ENCODE results near the gene SIK2. TPM values are rescaled to one million over a fixed set of nuclear protein-coding genes. Genes with fewer than 3 reads are reported as not detected.

Gene SIK2
- total and polyA plus RNA-seq, 10 donors: 1.7 to 23.8 (median 14.9) TPM

GRCh38 chr11:111573821-111574249 lies 28.4 kb upstream of the SIK2 start:
- H3K27ac ChIP-seq: peak overlapping the region in 3 of 8 donors; percentile 24 to 50 (median 31)
- peaks cover 0 to 16% (median 4%) of the 10 kb centered on the region in 6 donors for H3K4me1 ChIP-seq
- no peak overlapping the region for H3K4me3 ChIP-seq
- no peaks in the 10 kb centered on the region for H3K36me3 ChIP-seq
- intact Hi-C loops (cut with DNase I; ENCODE audit: low total_unique reads): no loop called here
- no peak for DNase-seq
- H3K9me3 ChIP-seq: no peaks in the 10 kb centered on the region
- WGBS, 5 donors: 51 to 65% (median 60%) methylated on average over 4 of the region's 4 CpGs
- TF ChIP-seq POLR2AphosphoS5 (IDR thresholded peaks at IDR 0.05): no peak
- TF ChIP-seq CTCF (IDR thresholded peaks at IDR 0.05 in 8 of 11, conservative IDR thresholded peaks at IDR 0.05 in 3 of 11): no peak
- no peak for TF ChIP-seq POLR2A (IDR thresholded peaks at IDR 0.05)
- no peaks in the 10 kb centered on the region for H3K27me3 ChIP-seq (replicated peaks in 1 of 7)

GRCh38 chr11:111574373-111575225 lies 27.6 kb upstream of the SIK2 start:
- no peak for DNase-seq
- peak overlapping the region in 3 of 8 donors; percentile 14 to 37 (median 16) for H3K4me3 ChIP-seq

GRCh38 chr11:111575740-111576139 lies 26.5 kb upstream of the SIK2 start:
- Histone ChIP-seq H3K4me1 (peaks cover 0 to 16% (median 4%) of the 10 kb centered on the region in 6 donors), H3K27ac (no peak overlapping the region), H3K9me3 (no peaks in the 10 kb centered on the region), H3K36me3 (no peaks in the 10 kb centered on the region), H3K27me3 (replicated peaks in 1 of 7) (no peaks in the 10 kb centered on the region), H3K4me3 (no peak overlapping the region)
- intact Hi-C loops (cut with DNase I; ENCODE audit: low total_unique reads): no loop called here
- 92 to 98% (median 95%) methylated on average over 6 of the region's 6 CpGs for WGBS, 5 donors
- DNase-seq: no peak
- no peak for TF ChIP-seq POLR2A (IDR thresholded peaks at IDR 0.05)
- TF ChIP-seq CTCF (IDR thresholded peaks at IDR 0.05 in 8 of 11, conservative IDR thresholded peaks at IDR 0.05 in 3 of 11): no peak
- no peak for TF ChIP-seq POLR2AphosphoS5 (IDR thresholded peaks at IDR 0.05)

More at GRCh38 chr11:111574373-111575225, 27.6 kb upstream of the SIK2 start:
- intact Hi-C loops (cut with DNase I; ENCODE audit: low total_unique reads): no loop called here
- H3K36me3 ChIP-seq: no peaks in the 10 kb centered on the region
- WGBS, 5 donors: 41 to 62% (median 58%) methylated on average over 7 of the region's 7 CpGs
- peaks cover 0 to 16% (median 4%) of the 10 kb centered on the region in 6 donors for H3K4me1 ChIP-seq
- H3K27me3 ChIP-seq (replicated peaks in 1 of 7): no peaks in the 10 kb centered on the region
- H3K9me3 ChIP-seq: no peaks in the 10 kb centered on the region
- peak overlapping the region in 3 of 8 donors; percentile 24 to 50 (median 31) for H3K27ac ChIP-seq
- TF ChIP-seq CTCF (IDR thresholded peaks at IDR 0.05 in 8 of 11, conservative IDR thresholded peaks at IDR 0.05 in 3 of 11) (no peak), POLR2AphosphoS5 (IDR thresholded peaks at IDR 0.05) (no peak), POLR2A (IDR thresholded peaks at IDR 0.05) (no peak)

- Histone ChIP-seq H3K27me3 (replicated peaks in 1 of 7) (no peaks in the 10 kb centered on the region), H3K27ac (no peak overlapping the region), H3K4me3 (no peak overlapping the region), H3K36me3 (no peaks in the 10 kb centered on the region), H3K9me3 (no peaks in the 10 kb centered on the region), H3K4me1 (peaks cover 0 to 9% (median 2%) of the 10 kb centered on the region in 6 donors)
- TF ChIP-seq POLR2AphosphoS5 (IDR thresholded peaks at IDR 0.05): no peak
- no peak for TF ChIP-seq POLR2A (IDR thresholded peaks at IDR 0.05)
- no peak for TF ChIP-seq CTCF (IDR thresholded peaks at IDR 0.05 in 8 of 11, conservative IDR thresholded peaks at IDR 0.05 in 3 of 11)
- intact Hi-C loops (cut with DNase I; ENCODE audit: low total_unique reads): no loop called here
- DNase-seq: no peak
- WGBS, 5 donors: 47 to 57% (median 54%) methylated on average over 4 of the region's 4 CpGs
These were observed 24.4 kb upstream of the SIK2 start for GRCh38 chr11:111577821-111578220.

All from spleen (tissue), 11 donors.